HG02798 (cell line): ENCODE measurements around the gene AHSG.
A peak's percentile ranks its signal among the peaks of the same experiment; 100 is the strongest.
"Not testable (repeated sequence)": the region's sequence is repeated elsewhere in the genome, so short reads cannot be mapped to it uniquely, and the experiment has no call there.

Source experiments
- ATAC-seq: cut with Tn5 transposase; IDR thresholded peaks from one replicate; pipeline ENCODE4 v1.9.1; 2021; ENCODE audit warnings: mild to moderate bottlenecking; ENCODE audit not compliant: unreplicated experiment, poor library complexity

Gene AHSG, protein sequence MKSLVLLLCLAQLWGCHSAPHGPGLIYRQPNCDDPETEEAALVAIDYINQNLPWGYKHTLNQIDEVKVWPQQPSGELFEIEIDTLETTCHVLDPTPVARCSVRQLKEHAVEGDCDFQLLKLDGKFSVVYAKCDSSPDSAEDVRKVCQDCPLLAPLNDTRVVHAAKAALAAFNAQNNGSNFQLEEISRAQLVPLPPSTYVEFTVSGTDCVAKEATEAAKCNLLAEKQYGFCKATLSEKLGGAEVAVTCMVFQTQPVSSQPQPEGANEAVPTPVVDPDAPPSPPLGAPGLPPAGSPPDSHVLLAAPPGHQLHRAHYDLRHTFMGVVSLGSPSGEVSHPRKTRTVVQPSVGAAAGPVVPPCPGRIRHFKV

GRCh38 chr3:186612721-186613636 is at the start of gene AHSG:
Gene AHSG, plus strand, starts transcription at chr3:186613060. Its CDS starts 82 bp downstream, at chr3:186613142.
- no peak for ATAC-seq

DNA sequence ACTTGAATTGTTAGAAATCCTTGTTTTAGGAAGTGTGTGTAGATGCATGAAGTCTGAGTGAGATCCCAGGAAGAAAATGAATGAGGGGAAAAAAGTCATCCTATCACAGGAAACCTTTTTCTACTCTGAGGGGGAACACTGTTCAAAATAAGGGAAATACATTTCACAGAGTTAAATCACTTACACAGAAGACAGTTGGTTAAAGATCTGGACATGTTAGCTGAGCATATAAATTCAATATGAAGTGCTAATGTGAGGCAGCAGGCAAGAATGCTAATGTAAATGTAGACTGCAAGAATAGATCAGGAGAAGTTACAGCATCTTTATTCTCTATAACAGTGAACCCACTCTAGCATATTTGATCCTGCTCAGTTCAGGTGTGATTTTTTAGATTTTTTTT is 48.3 kb upstream of the AHSG start:
- ATAC-seq: no peak

GRCh38 chr3:186566772-186567071 is 46.1 kb upstream of the AHSG start:
- ATAC-seq: no peak

GRCh38 chr3:186567072-186567921 is 45.6 kb upstream of the AHSG start, which contains the start of gene TBCCD1:
Gene TBCCD1, minus strand, starts transcription at chr3:186567339. Its CDS starts 3,010 bp downstream, at chr3:186564329.
- peak; percentile 55 for ATAC-seq

DNA sequence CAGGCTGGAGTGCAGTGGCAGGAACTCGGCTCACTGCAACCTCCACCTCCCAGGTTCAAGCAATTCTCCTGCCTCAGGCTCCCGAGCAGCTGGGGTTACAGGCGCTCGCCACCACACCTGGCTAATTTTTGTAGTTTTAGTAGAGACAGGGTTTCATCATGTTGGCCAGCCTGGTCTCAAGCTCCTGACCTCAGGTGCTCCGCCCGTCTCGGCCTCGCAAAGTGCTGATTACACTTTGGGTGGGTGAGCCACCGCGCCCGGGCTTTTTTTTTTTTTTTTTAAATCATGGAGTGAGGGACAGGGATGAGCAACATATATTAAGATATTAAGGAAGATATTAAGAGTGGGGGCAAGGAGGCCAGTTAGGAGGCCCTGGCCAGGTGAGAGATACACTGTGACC is 43.5 kb upstream of the AHSG start:
- not testable (repeated sequence) for ATAC-seq

GRCh38 chr3:186569779-186570095 is 43.1 kb upstream of the AHSG start:
- no peak for ATAC-seq

GRCh38 chr3:186570096-186570940 is 42.5 kb upstream of the AHSG start, which contains the start of gene DNAJB11:
Gene DNAJB11, plus strand, starts transcription at chr3:186570720. Its CDS starts 178 bp downstream, at chr3:186570898.
- ATAC-seq: peak; percentile 89

DNA sequence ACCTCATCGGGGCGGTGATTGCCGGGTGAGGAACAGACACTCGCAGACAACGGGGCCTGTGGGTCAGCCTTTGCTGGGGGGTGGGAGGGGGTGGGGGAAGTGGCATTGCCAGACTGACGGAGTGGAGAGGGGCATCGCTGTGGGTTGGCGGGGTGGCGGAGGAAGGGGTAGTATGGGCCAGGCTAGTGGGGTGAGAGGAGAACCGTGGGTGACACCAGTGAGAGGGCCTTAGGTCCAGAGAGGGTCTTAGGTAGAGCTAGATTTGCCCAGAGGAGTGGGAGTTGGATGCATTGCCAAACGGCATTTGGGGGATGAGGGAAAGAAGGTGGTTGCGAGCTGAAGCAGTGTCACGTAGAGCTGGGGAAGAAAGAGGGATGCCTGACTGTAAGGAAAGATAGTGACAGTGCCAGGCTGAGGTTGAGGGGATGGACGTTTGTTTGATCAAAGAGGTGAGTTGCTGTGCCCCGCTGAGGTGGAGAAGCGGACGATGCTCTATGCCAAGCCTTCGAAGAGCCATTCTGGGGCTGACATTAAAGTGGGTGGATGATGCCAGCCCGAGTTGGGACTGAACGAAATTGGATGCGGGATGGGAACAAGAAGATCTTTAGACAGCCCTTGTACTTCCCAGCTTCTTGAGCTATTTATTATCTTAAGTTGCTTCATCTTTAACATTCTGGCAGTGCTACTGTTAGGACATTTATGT is 41.8 kb upstream of the AHSG start:
- ATAC-seq: no peak

DNA sequence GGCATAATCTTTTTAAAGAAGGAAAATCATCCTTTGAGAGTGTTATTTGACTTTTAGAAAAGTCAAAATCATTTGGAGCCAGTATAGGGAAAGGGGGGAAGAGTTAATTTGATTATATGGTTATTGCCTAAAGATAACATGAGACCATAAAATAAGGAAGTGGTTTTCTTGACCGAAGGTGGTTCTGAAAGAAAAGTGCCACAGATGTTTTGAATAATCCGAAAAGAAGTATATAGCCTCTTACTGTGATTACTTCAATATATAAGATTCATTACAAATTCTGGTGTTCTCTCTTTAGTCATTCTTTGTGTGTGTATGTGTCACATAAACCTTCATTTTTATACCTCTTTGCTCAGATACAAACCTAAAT is 41.2 kb upstream of the AHSG start:
- no peak for ATAC-seq

- no peak for ATAC-seq
Measured at GRCh38 chr3:186577521-186577920, 35.3 kb upstream of the AHSG start.

DNA sequence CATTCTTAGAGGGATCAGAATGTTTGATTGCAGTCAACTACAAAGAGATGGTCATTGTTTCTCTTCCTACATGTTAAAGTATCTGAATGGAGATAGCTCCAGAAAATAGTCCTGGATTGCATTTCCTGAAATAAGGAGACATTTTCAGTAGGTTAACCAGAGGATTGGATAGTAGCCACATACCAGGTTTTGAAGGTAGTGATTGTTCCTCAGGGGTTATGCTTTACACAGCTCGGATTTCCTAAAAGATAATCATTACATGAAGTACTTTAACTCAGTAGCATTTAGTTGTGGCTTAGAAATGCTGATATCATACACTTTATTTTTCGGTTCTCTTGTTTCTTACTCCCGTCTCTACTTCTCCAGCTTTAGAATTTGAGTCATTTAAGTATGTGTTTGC is 32.1 kb upstream of the AHSG start:
- ATAC-seq: no peak

- ATAC-seq: no peak
Measured at GRCh38 chr3:186582541-186582940, 30.3 kb upstream of the AHSG start.

GRCh38 chr3:186583831-186584230 is 29.0 kb upstream of the AHSG start:
- no peak for ATAC-seq

- ATAC-seq: not testable (repeated sequence)
Measured at GRCh38 chr3:186586245-186586644, 26.6 kb upstream of the AHSG start.

DNA sequence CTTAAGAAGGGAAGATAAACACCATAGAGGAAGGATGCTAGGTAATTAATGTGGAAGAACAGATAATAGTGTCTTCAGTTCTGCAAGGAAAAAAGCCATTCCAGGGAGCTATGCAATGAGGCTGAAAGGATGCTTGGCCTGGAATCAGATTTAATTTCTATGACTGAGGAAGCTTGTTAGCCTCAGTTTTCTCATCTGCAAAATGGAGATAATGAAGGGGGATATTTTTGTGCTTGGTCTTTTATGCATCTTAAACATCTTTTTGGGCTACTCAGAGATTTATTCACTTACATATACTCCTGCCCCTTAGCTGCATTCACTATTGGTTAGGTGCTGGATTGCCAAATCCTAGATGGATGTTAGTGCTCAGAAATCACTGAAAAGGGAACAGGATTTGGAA is 25.7 kb upstream of the AHSG start:
- no peak for ATAC-seq

- no peak for ATAC-seq
Measured at GRCh38 chr3:186588632-186589031, 24.2 kb upstream of the AHSG start.

DNA sequence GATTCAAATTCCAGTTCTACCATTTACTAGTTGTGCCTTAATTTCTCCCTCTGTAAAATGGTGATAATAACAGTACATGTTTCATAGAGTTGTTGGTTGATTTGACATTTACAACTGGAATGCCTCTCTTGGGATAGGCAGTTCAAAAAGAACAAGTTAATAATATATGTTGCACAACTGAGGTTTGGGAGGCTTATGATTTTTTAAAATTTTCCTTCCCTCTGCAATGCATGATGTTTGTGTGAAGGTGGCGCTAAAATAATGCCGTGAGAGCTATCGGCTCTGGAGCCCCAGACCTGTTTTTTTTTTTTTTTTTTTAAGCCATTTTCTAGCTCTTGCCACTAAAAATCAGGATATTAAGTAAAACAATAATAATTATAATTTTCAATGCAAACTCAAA is 23.7 kb upstream of the AHSG start:
- no peak for ATAC-seq

DNA sequence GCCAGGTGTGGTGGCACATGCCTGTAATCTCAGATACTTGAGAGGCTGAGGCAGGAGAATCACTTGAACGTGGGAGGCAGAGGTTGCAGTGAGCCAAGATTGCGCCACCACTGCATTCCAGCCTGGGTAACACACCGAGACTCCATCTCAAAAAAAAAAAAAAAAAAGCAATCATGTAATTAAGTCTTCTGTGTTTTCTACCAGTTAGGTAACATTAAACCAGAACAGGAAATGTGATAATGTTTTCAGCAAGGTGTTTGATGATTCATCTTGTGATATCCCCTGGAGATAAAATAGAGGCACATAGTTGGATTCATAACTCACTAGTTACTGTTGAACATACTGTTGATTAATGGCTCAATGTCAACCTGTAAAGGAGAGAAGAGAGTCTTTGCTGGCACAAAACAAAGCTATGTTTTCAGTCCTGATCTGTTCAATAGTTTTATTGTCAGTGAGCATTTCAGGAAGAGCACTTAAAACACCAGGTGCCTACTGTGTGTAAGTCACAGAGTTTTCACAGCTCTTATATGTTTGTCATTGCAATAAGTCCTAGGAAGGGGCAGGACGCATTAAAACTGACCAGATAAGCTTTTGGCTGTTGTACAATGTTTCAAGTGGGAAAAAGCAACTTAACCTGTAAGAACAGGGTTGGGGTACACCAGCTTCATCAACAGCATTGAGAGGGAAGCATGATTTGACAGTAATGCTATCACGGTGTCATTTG is 22.8 kb upstream of the AHSG start:
- ATAC-seq: no peak
